NCI-H1694 (cell line): Measurements from ENCODE around the gene RARA.

ENCODE experiments used
- DNase-seq: peaks from one replicate; lab custom pipeline; 2025; lab: John Stamatoyannopoulos, UW

RARA gene

DNA sequence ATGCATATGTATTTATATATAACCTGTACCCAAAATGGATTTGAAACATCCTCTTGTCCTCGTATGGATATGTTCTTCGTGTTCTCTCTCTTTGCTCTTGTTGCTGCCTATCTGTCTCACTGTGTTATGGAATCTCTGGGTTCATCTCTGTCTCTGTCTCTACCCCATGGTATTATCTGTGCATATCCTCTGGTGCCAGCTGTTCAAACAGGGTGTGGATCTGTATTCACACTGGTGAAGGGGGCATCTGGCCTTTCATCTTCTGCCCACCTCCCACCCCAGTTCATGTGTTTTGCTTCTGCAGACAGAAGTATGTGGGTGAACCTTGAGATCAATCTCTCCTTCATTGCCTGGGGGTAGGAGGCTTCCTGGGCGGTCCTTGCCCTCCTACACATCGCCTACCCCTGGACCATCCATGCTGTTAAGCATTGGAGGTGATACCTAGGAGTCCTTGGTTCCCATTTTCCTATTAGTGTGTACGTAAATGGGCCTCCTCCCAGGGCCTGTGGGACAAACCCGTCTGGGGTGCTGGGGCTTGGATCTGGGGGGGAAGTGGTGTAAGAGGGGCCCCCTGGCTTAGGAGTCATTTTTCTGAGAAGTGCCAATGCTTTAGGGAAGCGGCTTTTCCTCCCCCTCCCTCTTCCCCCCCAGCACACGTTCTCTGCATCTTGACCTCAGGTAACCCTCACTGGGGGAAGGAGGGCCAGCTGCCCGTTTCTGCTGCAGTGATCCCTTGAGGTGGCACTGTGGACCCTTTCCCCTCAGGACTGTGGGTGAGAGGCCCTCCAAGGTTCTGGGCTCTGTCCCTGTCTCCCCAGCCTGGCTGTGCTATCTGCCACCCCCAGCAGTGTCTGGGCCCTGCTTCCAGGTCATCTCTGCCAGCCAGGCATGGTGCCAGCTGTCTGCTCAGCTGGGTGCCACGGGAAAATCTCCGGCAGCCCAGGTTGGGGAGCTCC, 21.1 kb downstream of the RARA start:
- DNase-seq, result peak; percentile 36

DNA sequence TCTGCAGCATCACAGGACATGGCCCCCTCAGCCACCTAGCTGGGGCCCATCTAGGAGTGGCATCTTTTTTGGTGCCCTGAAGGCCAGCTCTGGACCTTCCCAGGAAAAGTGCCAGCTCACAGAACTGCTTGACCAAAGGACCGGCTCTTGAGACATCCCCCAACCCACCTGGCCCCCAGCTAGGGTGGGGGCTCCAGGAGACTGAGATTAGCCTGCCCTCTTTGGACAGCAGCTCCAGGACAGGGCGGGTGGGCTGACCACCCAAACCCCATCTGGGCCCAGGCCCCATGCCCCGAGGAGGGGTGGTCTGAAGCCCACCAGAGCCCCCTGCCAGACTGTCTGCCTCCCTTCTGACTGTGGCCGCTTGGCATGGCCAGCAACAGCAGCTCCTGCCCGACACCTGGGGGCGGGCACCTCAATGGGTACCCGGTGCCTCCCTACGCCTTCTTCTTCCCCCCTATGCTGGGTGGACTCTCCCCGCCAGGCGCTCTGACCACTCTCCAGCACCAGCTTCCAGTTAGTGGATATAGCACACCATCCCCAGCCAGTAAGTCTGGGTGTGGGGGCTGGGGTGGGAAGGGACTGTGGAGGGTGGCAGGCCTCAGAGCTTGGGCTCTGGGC, 22.0 kb downstream of the RARA start:
- no peak for DNase-seq

DNA sequence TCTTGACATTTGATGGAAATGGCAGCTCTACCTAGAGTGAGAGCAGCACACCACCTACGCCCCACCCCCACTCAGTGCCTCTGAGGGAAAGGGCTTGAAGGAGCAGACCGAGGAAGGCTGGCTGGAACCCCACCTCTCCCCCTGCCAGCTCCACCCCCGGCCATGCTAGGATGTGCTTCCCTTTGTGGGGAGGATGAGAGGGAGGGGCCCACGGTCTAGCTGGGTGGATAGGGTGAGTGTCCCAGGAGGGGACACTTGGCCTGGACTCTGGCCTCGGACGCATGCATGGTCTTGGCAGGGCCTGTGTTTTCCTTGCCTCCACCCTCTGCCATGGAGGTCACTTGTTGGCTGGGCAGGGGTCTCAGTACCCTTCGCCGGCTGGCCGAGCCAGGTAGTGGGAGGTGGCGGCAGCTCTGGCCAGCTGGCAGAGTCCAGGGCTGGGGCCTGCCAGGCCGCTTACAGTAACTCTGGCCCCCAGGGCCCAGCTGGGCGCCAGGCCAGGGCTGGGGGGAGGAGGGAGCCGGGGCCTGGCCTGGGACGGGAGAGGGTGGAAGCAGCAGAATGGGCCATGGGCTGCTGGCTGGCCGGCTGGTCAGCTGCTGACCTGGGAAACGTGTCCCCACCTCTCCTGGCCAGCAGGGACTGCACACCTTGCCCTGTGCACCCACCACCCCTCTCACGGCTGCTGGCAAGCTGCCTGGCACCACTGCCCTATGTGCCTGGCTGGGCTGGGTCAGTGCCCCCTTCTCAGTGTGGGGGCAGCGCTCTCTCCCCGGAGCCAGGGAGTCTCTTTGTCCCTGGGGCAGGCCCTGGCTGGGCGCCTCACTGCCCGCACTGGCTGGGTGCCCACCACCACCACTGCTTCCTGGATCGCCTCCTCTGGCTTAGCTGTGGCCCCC, 23.0 kb downstream of the RARA start:
- DNase-seq, result no peak

DNA sequence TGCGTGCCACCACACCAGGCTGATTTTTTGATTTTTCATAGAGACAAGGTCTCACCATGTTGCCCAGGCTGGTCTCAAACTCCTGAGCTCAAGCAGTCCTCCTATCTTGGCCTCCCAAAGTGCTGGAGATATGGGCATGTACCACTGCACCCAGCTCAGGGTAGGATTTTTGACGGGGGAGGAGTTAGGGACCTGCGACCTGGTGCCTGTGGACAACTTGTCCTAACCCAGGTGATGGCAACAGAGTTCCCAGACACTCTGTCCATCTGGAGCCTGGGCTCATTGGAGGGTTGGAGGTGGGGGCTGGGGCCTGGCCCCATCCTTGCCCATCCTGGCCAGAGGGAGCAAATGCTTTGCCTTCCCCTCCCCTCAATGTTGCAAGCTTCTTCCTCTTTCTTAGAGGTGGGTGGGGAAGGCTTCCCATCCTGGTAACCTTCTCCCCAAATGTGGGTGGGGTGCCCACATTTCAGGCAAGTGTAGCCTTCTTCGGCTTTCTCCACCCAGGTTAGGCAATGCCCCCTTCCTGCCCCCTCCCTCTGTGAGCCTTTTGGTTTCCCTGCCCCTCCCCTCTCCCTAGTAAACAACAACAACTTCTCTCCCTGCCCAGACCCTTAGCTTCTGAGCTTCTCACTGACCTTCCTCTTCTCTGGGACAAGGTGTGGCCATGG, 24.9 kb downstream of the RARA start:
- no peak for DNase-seq

DNA sequence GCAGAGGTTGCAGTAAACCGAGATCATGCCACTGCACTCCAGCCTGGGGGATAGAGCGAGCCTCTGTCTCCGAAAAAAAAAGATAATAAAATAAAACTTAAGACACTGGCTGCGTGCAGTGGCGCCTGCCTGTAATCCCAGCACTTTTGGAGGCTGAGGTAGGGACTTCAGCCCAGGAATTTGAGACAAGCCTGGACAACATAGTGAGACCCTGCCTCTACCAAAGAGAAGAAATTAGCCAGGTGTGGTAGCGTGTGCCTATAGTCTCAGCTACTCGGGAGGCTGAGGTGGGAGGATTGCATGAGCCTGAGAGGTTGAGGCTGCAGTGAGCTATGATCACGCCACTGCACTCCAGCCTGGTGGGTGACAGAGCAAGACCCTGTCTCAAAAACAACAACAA, 26.6 kb downstream of the RARA start:
- no peak for DNase-seq

DNA sequence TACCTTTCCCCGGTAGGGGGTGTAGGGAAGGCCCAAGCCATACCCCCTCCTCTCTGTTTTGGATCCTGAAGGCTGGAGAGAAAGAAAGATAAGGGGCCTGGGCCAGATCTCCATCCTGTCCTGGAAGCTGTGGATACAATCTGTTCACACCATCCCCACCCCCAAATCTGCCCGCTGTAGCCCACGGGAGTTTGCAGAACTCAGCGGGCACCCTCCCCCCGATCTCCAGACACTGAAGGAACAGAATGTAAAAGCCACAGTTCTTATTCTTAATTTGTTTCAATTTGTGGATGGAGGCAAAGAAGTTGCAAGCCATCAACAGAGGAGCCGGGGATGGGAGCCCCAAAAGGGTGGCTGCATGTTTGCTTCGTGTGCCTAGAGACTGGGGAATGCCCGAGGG, 28.4 kb downstream of the RARA start:
- no peak for DNase-seq

DNA sequence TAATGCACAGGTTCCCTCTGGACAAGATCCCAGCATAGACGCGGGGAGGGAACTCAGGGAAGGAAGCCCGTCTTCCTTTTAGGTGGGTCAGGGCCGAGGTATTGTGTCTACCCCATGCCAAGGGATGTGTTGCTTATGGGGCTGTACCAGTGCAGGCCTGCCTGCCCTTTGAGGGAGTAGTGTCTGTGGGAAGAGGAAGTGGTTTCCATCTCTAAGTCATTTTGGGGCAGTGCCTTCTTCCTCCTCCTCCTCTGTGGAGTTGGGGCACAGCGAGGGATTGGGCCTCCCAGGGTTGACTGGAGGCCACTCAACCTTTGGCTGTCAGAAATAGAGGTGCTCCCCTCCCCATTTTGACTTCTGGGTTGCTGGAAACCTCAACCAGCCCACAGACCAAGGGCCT, 29.1 kb downstream of the RARA start:
- no peak for DNase-seq

DNA sequence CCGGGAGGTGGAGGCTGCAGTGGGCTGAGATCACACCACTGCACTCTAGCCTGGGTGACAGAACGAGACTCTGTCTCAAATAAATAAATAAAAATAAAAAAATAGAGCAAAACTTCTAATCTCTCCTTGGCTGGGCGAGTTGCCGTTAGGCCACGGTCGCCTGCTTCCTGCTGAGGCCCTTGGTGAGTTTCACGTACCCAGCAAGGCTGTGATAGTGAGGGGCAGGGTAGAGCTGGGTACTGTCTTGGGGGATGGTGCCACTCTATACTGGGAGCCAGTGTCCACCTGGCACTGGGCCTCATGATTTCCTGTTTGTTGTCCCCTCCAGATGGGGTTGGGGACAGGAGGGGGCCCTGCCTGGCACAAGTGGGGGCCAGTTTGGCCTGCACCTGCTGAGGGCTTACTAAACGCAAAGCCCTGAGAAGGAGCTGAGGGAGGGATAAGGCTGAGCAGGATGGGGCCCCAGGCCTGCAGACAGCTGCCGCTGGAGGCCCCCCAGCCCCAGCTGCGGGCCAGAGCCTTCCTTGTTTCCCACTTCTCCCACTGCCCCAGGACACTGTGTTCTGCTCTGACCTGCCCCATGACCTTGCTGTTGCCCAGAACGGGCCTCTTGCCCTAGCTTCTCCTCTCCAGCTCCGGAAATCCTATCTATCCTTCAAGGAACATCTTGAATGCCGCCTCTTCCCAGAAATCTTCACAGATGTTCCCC, 30.1 kb downstream of the RARA start:
- no peak for DNase-seq

DNA sequence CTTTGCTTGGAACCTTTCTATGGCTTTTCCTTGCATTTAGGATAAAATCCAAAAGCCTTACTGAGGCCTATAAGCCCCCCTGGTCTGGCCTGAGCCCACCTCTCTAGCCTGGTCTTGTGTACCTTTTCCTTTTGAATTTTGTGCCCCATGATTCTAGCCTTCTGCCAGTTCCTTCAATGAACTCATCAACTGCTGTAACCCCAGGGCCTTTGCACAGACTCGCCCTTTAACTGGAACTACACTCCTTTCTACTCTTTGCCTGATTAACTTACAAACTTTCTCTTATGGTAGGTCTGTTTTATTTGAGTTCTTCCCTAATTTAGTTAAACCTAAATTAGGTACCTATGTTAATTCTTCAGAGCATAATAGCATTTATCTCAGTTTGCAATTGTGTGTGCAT, 31.3 kb downstream of the RARA start:
- no peak for DNase-seq

DNA sequence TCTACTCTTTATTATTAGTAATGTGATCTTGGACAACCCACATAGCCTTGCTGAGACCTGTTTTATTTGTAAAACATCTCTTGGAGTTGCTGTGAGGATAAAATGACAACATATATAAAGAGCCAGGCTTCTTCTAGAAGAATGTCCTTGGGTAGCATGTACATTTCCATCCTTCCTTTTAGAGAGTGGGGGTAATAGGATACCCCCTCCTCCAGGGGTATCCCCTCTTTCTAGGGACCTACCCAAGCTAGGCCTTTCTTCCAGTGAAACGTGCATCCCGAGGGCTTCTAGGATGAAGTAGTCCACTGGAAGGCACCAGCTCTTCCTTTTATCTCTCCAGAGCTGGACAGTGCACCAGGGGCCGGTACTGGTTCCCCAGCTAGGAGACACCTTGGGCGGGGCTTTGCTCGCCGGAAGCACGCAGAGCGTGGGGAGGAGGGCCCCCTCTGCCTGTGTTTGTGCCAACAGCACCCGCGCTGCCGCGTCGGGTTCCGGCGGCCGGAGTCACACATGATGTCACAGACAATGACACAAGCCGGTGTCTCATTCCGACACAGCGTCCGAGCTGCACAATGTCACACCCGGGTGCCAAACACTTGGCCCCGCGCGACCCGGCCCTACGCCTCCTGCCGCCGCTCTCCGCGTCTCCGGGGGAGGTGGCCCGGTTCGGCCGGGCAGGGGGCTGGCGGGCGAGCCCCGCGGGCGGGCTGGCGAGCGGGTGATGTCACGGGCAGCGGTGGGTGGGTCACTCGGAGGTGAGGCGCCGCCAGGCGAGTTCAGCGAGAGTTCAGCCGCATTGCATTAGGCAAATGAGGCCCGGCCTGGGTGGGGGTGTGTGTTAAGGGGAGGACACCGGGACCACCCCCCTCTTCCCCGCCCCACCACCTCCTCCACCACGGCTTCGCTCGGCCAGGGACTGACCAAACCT, 32.2 kb downstream of the RARA start:
- DNase-seq, result no peak

DNA sequence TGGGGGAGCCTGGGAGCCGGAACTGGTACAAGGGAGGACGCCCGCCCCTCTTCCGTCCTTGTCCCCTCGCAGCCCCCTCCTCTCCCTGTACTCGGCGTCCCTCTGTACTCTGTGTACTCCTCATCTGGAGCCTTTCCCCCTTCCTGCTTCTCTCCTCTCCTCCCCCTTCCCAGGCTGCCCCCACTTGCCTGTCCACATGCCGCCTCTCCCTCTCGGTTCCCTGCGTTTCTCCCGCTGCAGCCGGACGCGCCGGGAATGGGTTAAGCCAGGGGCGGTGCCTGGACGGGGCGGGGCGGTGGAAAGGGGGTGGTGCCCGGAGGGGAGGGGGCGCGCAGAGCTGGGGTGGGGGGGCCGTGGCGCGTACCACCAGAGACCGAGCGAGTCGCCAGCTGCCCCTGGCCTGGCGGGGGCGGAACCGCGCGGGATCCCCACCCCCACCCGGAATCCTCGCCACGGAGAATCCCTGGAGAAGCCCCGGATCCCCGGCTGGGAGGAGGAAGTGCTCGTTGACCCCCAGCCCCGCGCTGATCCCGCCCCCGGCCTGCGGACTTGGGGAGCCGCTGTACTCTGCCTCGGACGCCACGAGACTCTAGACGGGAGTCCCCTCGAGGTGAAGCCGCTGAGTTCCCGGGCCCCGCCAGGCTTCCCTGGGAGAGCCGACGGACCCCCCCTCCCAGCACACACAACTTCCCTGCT, 33.0 kb downstream of the RARA start:
- DNase-seq, result no peak

DNA sequence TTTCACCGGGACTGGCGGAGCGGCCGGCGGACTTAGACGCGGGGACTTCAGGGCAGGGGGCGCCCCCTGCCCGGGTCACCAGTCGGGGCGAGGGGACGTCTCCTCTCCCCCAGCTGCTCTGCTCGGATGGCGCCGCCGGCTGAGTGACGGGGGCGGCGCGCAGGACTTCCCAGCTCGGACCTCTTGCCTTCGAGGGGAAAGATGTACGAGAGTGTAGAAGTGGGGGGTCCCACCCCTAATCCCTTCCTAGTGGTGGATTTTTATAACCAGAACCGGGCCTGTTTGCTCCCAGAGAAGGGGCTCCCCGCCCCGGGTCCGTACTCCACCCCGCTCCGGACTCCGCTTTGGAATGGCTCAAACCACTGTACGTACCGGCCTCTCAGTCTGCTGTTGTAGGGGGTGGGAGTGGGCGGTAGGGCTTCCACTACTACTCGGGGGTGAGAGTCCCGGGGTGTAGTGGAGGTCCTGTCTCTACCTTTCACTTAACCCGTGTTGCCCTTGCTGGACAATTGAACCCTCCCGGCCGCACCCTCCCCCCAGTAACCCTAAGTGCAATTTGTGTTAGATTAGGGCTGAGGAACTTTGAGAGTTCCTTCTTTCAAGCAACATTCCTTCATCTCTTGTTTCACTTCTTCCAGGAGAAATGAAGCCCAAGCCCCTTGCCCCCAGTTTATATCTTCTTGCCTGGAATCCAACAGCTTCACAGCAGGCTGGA, 33.7 kb downstream of the RARA start:
- no peak for DNase-seq

DNA sequence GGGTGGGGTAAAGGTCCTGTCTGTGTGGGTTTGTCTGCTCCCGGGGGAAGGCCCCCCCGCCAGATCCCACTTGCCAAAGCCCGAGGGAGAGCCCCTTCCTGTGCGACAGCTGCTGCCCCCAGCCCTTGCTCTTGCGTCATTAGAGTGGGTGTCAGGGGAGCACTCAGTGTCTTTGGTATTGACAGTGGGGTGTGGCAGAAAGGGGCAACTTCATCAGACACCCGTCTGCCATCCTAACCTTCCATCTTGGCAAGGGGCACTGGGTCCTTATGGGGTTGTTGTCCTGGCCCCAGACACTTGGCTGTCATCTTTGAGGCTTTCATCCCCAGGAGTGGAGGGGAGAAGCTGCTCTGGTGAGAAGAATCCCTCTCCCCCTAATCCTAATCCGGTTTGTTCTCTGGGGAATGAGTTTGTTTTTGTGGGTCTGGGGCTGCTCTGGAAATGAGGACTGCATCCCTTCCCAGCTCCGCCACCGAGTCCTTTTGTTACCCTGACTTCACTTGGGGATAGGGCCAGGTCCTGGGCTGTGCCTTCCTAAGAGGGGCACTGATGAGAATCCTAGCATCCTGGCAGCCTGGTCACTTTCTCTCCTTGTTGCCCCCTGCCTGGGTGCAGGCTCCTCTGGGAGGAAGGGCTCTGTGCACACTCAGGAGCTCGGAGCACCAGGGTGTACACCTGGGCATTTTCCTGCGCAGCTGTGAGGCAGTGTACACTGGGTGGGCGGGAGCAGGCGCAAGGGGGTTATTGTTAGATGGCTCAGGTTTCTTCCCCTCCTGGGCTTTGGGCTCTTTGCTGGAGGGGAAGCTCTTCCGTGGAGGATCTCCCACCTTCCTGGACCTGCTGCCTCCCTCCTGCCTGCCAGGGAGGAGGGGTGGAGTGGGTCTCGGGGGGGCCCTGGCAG, 34.5 kb downstream of the RARA start:
- DNase-seq, result no peak

DNA sequence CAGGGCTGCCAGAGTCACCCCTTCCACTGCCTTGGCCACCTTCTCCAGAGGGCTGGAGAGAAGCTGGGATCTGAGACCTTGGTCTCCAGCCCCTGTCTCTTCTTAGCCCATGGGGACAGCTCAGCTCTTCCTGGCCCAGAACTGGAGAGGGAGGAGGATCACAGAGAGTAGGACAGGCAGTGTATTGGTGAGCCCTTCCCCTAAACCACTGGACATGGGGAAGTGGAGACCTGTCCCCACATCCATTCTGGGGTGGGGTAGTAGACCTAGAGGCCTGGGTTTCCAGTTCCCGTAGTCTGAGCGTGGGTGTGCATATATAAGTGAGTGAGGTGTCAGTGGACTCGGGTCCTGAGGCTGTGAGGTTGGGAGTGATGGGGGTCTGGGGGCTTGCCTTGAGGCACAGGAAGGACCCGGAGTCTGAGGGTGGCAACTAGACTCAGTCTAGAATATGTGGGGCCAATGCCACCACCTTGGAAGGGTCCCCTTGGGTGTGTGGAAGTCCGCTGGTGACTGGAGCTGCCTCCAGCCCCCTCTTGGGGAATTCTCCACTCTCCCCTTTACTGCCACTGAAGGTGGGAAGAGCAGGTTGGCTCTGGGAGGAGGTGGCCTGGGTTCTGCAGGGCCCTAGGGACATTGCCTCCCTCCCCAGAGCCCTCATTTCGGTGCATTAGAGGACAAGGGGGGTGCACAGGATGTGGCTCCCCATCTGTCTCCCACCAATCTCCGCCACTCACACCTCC, 35.6 kb downstream of the RARA start:
- DNase-seq, result no peak

DNA sequence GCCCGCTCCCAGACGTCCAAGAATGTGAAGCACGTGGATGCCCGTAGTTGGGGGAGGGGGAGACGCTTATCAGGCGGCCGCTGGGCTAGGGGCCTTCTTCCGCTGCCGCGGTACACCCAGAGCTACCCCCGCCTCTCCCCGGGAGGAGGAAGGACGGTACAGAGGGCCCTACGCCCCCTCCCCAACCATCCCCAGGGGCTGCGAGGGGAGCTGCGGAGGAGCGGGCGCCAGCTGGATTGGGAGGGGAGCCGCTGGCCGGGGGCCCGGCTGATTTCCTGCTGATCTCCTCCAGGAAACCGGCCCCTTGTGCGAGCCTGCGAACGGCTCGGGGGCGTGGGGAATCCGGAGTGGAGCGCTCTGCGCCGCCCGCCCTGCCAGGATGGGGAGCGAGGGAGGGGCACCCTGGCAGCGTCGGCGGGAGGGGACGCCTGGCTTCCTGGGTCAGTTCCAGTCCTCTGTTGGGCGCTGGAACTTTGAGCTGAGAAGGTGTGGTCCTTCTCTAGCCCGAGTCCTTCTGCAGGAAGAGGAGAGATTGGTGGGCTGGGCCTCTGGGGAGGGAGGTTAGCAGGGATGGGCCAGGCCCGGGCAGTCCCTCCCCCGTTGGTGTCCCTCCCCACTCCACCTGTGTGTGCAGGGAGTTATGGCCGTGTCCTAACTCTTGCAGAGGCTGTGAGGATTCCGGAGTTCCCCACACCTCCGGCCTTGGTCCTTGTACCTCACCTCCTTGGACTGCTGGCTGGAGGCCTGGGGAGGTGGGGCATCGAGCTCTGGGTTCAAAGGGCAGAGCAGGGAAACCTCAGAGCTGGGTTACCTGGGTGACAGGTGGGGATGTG, 36.4 kb downstream of the RARA start:
- no peak for DNase-seq
